GM21717 (cell line): Measurements from ENCODE around the gene CEP170B.
"Not testable (repeated sequence)": the region's sequence is repeated elsewhere in the genome, so short reads cannot be mapped to it uniquely, and the experiment has no call there.

Experiments used
- ATAC-seq: cut with Tn5 transposase; IDR thresholded peaks from one replicate; pipeline ENCODE4 v1.9.1; 2021; ENCODE audit warnings: mild to moderate bottlenecking, moderate library complexity; ENCODE audit not compliant: unreplicated experiment

Gene CEP170B

DNA sequence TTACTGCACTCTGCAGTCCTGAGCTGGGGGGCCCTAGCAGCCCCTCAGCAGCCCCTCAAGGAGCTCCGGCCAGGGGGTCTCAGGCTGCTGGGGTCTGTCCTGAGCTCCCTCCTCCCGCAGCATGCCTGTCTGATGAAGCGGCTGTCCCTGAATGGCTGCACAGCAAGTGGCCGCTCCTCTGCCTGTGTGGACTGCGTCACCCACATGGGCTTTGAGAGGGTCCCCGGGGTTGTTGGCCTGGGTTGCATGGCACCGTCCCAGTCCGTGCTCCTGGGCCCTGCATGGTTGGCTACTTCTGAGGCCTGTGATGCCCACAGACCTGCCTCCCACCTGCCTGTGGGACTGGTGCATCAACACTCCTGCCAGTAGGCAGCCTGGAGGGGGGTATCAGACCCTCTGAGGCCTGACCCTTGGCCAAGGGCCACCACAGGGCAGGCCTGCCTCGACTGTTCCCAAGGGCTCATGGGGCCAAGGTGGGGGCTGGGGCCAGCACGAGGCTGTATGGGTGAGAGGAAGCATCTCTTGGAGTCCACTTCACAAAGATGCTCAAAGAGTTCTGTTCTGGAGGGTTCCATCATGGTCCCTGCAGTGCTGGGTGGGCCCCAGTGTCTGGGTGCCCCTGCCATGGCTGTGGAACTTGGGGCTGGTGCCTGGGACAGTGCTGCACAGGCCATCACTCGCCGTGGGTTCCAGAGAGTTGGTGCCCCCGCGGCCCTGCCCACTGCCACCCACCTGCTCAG, 12.2 kb downstream of the CEP170B start:
- no peak for ATAC-seq

DNA sequence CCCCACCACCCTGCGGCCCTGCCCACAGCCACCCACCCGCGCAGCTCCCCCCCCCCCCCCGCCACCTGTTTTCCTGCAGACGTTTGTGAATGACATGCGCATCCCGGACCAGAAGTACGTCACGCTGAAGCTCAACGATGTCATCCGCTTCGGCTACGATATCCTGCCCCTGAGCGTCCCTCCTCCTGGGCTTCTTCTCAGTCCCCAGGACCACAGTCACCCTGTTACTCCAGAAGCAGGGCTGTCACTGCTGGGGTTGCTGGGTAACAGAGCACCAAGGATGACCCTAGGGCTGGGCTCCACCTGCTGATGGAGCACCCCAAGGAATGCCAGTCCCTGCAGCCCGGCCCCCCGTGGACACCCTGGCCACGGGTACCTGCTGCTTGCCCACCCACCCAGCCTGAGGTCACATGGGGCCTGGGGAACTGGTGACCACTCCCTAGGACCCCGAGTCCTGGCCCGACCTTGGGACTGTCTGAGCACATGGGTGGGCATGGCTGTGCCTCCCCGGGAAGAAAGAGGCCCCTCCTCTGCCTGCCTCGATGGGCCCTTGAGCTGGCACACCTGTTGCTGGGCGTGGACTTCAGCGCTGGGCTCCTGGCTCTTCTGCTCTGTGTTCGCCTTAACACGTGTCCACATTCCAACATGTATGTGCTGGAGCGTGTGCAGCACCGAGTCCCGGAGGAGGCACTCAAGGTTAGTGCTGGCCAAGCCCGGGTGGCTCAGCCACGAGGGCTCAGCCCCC, 12.9 kb downstream of the CEP170B start:
- no peak for ATAC-seq

DNA sequence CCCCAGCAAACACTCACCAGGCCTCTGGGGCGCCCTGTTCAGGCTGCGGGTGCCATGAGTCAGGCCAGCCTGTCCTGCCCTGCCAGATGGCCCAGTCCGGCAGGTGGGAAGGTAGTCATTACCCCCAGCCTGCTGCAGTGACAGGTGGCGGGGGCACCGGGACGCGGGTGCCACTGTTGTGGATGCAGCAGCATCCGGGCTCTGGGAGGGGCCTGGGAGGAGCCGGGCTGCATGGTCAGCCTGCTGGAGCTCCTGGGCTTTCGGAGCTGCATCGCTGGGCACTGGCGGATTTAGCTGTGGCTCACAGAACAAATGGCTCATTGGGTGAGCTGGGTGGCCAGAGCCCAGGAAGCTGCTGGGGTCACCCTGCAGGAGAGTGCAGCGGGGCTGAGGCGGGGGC, 13.5 kb downstream of the CEP170B start:
- no peak for ATAC-seq

DNA sequence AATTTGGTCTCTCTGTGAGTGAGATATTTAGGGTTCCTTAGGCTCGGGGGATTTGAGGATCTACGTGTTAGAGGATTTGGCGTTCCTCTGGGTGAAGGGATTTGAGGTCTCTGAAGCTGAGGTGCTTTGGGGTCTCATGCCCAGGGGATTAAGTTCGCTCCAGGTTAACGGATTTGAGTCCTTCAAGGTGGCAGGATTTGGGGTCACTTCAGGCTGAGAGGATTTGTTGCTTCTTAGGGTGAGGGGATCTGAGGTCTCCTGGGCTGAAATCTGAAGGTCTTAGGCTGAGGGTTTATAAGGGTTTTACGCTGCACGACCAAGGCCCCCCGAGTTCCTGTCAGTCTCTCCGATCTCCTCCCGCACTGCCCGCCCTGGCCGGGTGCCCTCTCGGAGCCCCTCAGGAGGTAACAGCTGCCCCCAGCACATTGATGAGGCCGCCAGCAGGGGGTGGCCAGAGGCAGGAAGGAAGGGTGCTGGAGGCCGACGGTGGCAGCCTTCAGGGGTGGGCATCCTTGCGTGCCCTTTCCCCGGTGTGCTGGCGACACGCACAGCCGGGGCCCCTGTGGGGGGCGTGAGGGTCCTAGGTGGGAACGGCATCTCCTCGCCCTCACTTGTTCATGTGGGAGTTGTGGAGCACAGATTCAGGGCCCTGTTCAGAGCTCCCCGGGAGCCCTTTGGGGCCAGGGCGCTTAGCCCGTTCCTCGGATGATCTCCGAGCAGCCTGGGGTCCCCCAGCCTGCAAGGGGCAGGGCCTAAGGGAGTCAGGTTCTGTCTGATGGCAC, 14.3 kb downstream of the CEP170B start:
- no peak for ATAC-seq

DNA sequence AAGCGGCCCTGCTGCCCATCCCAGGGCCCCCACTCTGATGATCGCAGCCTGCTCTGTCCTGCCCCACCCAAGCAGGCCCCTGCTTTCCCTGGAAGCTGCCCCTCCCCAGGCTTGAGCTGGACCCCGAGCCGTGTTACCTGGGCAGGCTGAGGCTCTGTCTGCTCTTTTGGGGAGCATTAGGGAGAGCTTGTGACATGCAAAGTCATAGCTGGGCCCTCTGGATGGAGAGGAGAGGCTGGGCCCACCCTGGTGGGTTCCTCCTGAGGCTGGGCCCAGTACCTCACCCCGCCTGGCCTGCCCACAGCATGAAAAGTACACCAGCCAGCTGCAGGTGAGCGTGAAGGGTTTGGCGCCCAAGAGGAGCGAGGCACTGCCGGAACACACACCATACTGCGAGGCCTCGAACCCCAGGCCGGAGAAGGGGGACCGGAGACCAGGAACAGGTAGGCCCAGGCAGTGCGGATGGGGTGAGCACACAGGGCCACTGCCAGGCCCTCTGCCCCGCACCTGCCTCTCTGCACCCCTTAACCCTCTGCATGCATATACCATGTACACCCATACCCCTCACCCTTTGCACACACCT, 15.0 kb downstream of the CEP170B start:
- no peak for ATAC-seq

DNA sequence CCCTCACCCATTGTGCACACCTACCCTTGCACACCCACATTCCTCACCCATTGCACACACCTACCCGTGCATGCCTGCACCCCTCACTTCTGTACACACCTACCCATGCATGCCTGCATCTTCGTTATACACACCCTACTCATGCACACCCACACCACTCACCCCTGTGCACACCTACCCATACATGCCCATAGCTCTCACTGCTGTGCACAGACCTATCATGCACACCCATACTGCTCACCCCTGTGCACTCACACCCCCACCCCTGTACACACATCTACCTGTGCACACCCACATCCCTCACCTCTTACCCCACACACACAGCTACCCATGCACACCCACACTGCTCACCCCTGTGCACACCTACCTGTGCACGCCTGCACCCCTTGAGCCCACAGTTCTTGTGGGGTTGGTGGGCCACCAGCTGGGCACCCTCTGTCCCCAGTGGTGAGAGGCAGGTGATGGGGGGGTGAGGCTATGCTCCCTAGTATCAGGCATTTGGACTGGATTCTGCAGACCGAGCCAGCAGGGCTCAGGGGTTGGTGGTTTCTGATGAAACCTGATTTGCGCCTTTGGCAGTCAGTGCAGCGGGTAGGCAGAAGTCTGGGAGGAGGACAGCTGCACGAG, 15.6 kb downstream of the CEP170B start:
- no peak for ATAC-seq

DNA sequence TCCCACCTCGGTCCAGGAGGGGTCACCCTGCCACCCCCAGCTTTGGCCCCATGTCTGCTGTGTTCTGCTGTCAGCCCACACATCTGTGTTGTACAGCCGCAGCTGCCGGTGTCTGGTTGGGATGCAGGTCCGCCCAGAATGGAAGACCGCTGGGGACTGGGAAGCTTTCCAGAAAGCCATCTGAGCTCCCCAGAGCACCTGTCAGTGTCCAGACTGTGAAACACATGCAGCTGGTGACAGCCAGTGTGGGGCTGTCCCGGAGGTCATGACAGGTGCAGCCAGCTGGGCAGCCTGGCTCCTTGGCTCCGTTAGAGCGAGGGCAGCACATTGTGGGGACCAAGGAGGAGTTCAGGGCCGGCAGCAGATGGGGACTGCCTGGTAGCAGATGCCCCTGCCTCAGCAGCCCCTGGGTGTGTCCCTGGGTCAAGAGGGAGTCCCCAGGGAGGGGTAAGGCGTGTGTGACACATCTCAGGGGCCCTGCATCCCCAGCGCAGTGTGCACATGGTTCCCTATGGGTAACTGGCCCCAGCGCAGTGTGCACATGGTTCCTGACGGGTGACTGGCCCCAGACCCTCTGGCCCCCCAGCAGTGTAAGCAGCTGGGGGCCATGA, 16.4 kb downstream of the CEP170B start:
- ATAC-seq, result no peak

DNA sequence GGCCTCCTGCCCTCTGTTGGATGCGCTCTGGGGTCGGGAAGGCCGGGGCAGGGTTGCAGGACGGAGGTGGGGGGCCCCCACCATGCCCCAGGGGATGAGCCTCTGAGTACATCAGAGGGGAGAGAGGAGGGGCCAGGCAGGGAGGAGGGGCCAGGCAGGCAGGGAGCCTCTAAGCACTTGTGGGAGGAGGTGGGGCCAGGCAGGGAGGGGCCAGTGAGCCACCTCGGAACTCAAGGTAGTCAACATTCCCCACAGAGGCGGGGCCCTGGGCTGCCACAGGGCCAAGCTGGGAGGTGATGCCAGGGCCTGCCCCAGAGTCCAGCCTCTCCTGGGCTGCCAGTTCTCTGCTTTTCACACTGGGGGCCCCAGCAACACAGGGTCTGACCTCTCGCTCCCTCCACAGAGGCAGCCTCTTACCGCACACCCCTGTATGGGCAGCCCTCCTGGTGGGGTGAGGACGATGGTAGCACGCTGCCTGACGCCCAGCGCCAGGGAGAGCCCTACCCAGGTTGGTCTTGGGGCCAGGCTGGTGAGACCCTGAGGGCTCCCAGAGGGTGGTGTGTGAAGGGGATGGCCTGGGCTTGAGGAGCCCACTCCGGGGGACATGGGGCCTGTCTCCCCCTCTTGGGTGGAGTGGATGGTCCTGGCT, 17.4 kb downstream of the CEP170B start:
- no peak for ATAC-seq

DNA sequence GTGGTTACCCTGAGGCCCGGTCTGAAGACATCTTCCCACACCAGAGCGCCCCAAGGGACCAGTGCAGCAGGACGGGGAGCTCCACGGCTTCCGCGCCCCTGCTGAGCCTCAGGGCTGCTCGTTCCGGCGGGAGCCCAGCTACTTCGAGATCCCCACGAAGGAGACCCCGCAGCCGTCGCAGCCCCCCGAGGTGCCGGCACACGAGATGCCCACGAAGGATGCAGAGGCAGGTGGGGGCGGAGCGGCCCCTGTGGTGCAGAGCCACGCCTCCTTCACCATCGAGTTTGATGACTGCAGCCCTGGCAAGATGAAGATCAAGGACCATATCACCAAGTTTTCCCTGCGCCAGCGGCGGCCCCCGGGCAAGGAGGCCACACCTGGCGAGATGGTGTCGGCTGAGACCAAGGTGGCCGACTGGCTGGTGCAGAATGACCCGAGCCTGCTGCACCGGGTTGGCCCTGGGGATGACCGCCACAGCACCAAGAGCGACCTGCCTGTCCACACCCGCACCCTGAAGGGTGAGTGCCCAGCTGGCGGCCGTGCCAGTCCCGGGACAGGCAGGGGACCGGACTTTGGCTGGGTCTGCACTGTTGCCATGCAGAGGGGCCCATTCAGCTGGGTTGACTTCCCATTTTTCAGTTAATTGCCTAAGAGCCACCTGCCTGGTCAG, 18.1 kb downstream of the CEP170B start:
- ATAC-seq, result no peak

DNA sequence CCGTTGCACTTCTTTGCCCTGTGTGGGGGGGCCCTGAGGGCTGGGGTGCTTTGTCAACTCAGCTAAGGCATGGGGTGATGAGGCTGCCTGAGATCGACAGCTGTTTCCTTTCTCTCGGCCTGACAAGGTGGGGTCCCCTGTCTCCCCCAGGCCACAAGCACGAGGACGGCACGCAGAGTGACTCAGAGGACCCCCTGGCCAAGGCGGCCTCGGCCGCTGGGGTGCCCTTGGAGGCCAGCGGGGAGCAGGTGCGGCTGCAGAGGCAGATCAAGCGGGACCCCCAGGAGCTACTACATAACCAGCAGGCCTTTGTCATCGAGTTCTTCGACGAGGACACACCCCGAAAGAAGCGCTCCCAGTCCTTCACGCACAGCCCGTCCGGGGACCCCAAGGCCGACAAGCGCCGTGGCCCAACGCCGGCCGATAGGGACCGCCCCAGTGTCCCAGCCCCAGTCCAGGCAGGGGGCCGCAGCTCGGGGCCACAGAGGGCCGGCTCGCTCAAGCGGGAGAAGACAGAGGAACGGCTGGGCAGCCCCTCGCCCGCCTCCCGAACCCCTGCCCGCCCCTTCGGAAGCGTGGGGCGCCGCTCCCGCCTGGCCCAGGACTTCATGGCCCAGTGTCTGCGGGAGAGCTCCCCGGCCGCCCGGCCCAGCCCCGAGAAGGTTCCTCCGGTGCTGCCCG, 18.8 kb downstream of the CEP170B start:
- no peak for ATAC-seq

DNA sequence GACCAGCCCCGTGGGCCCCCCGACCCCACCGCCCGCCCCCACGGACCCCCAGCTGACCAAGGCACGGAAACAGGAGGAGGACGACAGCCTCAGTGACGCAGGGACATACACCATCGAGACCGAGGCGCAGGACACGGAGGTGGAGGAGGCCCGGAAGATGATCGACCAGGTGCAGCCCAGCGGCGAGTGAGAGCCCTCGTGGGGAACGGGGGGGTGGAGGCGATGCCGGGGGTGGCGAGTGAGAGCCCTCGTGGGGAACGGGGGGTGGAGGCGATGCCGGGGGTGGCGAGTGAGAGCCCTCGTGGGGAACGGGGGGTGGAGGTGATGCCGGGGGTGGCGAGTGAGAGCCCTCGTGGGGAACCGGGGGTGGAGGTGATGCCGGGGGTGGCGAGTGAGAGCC, 19.3 kb downstream of the CEP170B start:
- ATAC-seq, result not testable (repeated sequence)

DNA sequence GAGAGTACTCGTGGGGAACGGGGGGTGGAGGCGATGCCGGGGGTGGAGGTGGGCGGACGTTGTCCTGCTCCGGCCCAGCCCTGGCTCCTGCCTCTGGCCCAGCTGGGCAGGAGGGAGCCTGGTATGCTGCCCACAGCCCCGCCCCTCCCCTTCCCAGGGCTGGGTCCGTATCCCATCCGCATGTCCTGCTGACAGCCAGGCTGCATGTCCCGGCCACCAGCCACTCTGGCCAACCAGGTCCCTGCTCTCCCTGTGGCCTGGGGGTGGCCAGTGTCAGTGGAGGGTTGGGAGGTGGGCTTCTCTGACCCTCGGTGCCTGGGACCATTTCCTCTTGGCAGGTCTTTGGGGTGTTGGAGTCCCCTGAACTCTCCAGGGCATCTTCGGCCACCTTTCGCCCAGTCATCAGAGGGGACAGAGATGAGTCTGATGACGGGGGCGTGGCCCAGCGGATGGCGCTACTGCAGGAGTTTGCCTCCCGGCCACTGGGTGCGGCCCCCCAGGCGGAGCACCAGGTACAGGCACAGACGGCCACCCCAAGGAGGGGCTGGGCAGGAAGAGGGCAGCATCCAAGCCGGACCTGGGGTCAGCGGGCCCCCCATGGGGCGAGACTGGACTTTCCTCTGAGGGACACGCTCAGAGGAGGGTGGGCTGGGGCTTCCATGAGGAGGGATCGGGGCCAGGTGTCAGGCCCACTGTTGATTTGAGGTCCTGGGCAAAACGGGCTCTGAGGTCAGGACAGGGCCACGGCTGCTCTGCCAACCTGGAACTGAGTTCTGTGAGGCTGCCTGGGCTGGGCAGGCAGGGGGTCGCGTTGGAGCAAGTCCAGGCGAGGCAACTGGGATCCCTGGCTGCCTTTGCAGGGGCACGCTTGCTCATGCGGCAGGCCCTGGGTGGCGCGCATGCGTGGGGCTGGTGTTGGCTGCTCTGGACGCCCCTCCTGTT, 20.2 kb downstream of the CEP170B start:
- ATAC-seq, result no peak

DNA sequence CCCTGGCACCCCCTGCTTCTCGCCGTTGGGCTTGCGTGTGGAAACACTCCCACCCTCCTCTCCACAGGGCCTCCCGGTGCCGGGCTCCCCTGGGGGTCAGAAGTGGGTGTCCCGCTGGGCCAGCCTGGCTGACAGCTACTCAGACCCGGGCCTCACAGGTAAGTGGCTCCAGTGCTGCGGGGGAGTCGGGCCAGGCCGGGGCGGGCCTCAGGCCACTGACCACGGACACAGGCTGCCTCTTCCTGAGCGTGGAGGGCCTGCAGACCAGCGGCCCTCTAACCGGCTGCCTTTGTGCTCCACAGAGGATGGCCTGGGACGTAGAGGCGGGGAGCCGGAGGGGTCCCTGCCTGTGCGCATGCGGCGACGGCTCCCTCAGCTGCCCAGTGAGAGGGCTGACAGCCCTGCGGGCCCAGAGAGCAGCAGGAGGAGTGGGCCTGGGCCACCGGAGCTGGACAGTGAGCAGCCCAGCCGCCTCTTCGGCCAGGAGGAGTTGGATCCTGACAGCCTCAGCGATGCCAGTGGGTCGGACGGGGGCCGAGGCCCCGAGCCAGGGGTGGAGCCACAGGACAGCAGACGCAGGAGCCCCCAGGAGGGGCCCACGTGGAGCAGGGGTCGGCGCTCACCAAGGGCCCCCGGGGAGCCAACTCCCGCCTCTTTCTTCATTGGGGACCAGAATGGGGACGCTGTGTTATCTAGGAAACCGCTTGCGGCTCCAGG, 21.1 kb downstream of the CEP170B start:
- ATAC-seq, result no peak

DNA sequence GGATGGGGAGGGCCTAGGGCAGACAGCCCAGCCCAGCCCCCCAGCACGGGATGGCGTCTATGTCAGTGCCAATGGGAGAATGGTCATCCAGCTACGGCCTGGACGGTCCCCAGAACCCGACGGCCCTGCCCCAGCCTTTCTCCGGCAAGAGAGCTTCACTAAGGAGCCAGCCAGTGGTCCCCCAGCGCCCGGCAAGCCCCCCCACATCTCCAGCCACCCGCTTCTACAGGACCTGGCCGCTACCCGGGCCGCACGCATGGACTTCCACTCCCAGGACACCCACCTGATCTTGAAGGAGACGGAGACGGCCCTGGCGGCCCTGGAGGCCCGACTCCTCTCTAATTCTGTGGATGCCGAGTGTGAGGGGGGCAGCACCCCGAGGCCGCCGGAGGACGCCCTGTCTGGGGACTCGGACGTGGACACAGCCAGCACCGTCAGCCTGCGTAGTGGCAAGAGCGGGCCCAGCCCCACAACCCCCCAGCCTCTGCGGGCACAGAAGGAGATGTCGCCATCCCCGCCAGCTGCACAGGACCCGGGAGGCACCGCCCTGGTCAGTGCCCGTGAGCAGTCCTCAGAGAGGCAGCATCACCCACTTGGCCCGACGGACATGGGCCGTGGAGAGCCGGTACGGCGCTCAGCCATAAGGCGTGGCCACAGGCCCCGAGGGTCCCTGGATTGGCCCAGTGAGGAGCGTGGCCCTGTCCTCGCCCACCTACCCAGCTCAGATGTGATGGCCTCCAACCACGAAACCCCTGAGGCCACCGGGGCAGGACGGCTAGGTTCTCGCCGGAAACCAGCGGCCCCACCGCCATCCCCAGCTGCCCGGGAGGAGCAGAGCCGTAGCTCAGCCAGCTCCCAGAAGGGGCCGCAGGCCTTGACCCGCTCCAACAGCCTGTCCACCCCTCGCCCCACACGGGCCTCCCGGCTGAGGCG, 21.9 kb downstream of the CEP170B start:
- ATAC-seq, result no peak

DNA sequence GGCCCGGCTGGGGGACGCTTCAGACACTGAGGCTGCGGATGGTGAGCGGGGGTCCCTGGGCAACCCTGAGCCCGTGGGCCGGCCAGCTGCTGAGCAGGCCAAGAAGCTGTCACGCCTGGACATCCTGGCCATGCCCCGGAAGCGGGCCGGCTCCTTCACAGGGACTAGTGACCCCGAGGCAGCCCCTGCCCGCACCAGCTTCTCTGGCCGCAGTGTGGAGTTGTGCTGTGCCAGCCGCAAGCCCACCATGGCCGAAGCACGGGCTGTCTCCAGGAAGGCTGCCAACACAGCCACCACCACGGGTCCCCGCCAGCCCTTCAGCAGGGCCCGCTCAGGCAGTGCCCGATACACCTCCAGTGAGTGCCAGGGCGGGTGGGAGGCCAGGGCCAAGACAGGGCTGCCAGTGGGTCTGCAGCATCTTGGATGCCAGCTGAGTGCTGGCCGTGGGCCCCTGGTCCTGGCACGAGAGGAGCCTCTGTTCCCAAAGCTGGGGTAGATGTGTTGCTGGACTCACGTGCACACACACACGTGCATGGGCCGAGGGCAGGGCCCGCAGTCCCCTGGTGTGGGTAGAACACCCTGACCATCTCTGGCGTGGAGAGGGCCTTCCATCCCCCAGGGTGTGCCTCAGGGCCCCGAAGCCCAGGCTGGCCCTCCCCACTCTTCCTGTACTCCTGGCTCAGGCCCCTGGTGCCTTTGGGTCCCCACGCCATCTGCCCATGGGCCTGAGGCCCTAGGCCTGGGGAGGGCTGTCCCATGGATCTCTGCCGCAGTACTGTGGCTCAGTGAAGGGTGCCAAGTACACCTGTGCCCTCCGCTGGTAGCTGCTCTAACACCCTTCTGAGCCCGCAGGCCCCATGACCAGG, 22.8 kb downstream of the CEP170B start:
- ATAC-seq, result no peak
